ENCODE results near the gene MATCAP1. TPM values are rescaled to one million over a fixed set of nuclear protein-coding genes. Genes with fewer than 3 reads are reported as not detected.

MATCAP1 gene
- total and polyA plus RNA-seq, 7 experiments from 2014 or later: 0.48 to 88.1 (median 4.9) TPM

DNA sequence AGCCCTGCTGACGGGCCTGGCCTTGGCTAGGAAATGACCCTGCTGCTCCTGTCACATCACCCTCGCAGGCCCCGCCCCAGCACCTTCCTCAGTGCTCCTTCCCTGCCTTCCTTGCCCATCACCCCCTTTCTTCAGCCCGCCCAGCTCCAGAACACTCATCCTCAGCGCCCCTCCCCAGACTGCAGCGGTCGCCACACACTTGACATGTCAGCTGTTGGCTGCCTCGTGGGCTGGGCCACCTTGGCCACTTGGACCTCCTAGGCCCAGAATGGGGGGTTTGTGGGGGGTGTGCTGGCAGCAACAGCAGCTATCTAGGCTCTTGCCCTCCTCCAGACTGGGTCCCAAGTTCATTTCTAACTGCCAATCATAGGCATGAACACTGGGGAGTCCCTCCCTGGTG is 25.8 kb upstream of the MATCAP1 start:
- ChIA-PET POLR2A (interaction anchor here (0.6 to 2.0 kb wide), 4 partner anchors 12 to 183 kb away, joined by 3 to 5 read pairs (median 4); no protein-coding TSS in a partner anchor), CTCF (no interaction called here)
- ATAC-seq: no peak
- DNase-seq: no peak
- no peak overlapping the region for H3K4me3 Mint-ChIP-seq
- no peaks in the 10 kb centered on the region for H3K27me3 Mint-ChIP-seq
- no peak overlapping the region for H3K27ac ChIP-seq (ENCODE audit: low read depth, low read length)
- H3K4me1 Mint-ChIP-seq: peaks cover 0 to 5% (median 0%) of the 10 kb centered on the region in 7 donors
- peaks cover 0 to 3% (median 0%) of the 10 kb centered on the region in 3 experiments for H3K36me3 ChIP-seq (ENCODE audit: control insufficient read depth in 2 of 3, insufficient read depth in 3 of 3, low read length in 3 of 3)
- intact Hi-C loops (cut with micrococcal nuclease): no loop called here
- no peaks in the 10 kb centered on the region for H3K27me3 ChIP-seq (ENCODE audit: control insufficient read depth in 2 of 2, insufficient read depth in 2 of 2, low read length in 2 of 2)
- no peaks in the 10 kb centered on the region for H3K9me3 ChIP-seq (ENCODE audit: control insufficient read depth in 2 of 3, low read length in 3 of 3)
- H3K4me3 ChIP-seq (ENCODE audit: low read length): no peak overlapping the region
- peaks cover 0 to 1% (median 0%) of the 10 kb centered on the region in 11 donors for H3K9me3 Mint-ChIP-seq
- peak overlapping the region in 1 of 9 donors; percentile 48 for H3K27ac Mint-ChIP-seq
- no peaks in the 10 kb centered on the region for H3K4me1 ChIP-seq (ENCODE audit: control insufficient read depth in 2 of 2, insufficient read depth in 2 of 2, low read length in 2 of 2)
- H3K36me3 Mint-ChIP-seq: peaks cover 0 to 4% (median 0%) of the 10 kb centered on the region in 5 donors

DNA sequence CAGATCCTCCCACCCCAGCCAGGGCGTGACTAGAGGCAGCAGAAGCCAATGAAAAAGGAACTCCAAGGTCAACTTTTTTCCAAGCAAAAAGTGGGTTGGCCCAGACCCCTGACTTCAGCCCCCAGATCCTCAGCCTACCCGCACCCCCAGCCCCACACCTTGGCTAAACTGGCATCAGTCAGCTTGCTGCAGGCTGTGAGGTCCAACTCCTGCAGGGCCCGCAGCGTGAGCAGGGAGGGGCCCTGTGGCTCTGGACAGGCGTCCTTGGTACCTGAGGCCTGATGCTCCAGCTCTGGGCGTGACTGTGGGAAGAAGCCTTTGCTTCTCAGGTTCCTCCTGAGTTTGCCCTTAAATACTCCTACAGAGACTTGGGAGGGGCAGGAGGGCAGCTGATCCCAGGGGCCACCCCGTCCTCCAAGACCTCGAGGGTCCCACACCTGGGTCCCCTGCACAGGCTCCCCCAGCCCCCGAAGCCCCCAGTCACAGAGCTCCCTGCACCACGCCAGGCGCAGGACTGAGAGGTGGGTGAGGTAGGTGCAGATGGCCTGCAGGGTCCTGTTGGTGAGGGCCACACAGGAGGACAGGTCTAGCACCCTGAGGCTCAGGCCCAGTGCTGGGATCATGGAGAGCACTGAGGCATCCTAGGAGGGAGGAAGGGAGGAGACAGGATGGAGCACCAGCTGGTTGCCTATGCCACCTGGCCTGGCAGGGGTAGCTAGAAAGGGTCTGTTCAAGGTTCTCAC is 24.6 kb upstream of the MATCAP1 start:
- H3K36me3 Mint-ChIP-seq: peaks cover 0 to 4% (median 0%) of the 10 kb centered on the region in 5 donors
- H3K4me3 ChIP-seq (ENCODE audit: low read length): no peak overlapping the region
- no peak overlapping the region for H3K27ac ChIP-seq (ENCODE audit: low read depth, low read length)
- ChIA-PET POLR2A (interaction anchor here (0.8 to 2.0 kb wide), 5 partner anchors 10 to 214 kb away, joined by 3 to 5 read pairs (median 4); partner anchors contain the start of gene TMEM208), CTCF (interaction anchor here (0.5 kb wide), 1 partner anchor 94 kb away, joined by 3 read pairs; no protein-coding TSS in a partner anchor)
- H3K4me3 Mint-ChIP-seq: no peak overlapping the region
- H3K4me1 ChIP-seq (ENCODE audit: control insufficient read depth in 2 of 2, insufficient read depth in 2 of 2, low read length in 2 of 2): no peaks in the 10 kb centered on the region
- intact Hi-C loops (cut with micrococcal nuclease): no loop called here
- peak overlapping the region in 2 of 9 donors; percentile 31 to 52 for H3K27ac Mint-ChIP-seq
- no peaks in the 10 kb centered on the region for H3K27me3 Mint-ChIP-seq
- DNase-seq (no peak), ATAC-seq (no peak)
- H3K9me3 ChIP-seq (ENCODE audit: control insufficient read depth in 2 of 3, low read length in 3 of 3): no peaks in the 10 kb centered on the region
- peaks cover 0 to 15% (median 0%) of the 10 kb centered on the region in 3 experiments for H3K36me3 ChIP-seq (ENCODE audit: control insufficient read depth in 2 of 3, insufficient read depth in 3 of 3, low read length in 3 of 3)
- peaks cover 0 to 5% (median 0%) of the 10 kb centered on the region in 7 donors for H3K4me1 Mint-ChIP-seq
- H3K9me3 Mint-ChIP-seq: peaks cover 0 to 1% (median 0%) of the 10 kb centered on the region in 11 donors
- H3K27me3 ChIP-seq (ENCODE audit: control insufficient read depth in 2 of 2, insufficient read depth in 2 of 2, low read length in 2 of 2): no peaks in the 10 kb centered on the region

DNA sequence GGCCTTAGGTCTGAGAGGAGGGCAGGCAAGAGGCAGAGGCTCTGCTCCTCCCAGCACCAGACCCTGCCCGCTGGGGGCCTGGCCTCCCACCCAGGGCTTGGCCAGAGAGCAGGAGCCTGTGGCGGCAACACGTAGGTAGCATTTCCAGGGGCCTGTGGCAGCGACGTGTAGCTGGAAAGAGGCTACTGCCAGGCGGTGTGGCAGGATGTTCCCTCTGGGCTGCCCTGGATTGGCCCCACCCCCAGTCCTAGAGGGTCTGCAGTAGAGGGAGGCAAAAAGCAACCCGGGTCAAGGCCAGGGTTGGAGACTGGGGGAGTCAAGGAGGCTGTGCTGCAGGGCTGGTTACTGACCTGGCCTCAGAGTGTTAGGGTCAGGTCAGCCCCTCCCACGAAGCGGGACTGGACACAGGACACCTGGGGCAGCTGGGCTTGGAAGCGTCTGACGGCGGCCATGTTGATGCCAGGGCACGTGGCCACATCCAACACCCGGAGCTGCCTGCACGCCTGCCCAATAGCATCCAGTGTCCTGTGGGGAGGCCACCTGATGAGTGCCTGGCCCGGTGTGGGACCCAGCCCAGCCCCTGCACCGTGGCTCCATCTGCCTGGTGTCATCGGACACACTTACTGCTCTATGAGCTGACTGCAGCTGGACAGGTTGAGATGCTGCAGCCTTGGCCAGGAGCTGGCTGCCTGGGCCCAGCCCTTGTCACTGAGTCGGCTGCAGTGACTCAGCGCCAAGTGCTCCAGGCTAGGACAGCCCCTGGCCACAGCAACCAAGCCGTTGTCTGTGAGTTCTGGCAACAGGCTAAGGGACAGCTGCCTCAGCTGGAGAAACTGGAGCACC is 23.7 kb upstream of the MATCAP1 start:
- Histone ChIP-seq H3K4me3 (ENCODE audit: low read length) (no peak overlapping the region), H3K27me3 (ENCODE audit: control insufficient read depth in 2 of 2, insufficient read depth in 2 of 2, low read length in 2 of 2) (no peaks in the 10 kb centered on the region), H3K4me1 (ENCODE audit: control insufficient read depth in 2 of 2, insufficient read depth in 2 of 2, low read length in 2 of 2) (no peaks in the 10 kb centered on the region), H3K36me3 (ENCODE audit: control insufficient read depth in 2 of 3, insufficient read depth in 3 of 3, low read length in 3 of 3) (peaks cover 0 to 24% (median 0%) of the 10 kb centered on the region in 3 experiments), H3K9me3 (ENCODE audit: control insufficient read depth in 2 of 3, low read length in 3 of 3) (no peaks in the 10 kb centered on the region), H3K27ac (ENCODE audit: low read depth, low read length) (no peak overlapping the region)
- POLR2A ChIA-PET: interaction anchor here (0.8 to 1.5 kb wide), 2 partner anchors 19 to 213 kb away, joined by 3 to 4 read pairs; partner anchors contain the start of gene TMEM208
- ATAC-seq (no peak), DNase-seq (no peak)
- CTCF ChIA-PET: interaction anchor here (0.6 kb wide), 2 partner anchors 39 to 521 kb away, joined by 3 to 4 read pairs; no protein-coding TSS in a partner anchor
- no peak overlapping the region for H3K4me3 Mint-ChIP-seq
- H3K9me3 Mint-ChIP-seq: peaks cover 0 to 1% (median 0%) of the 10 kb centered on the region in 11 donors
- intact Hi-C loops (cut with micrococcal nuclease): no loop called here
- H3K27me3 Mint-ChIP-seq: no peaks in the 10 kb centered on the region
- H3K27ac Mint-ChIP-seq: no peak overlapping the region
- peaks cover 0 to 3% (median 0%) of the 10 kb centered on the region in 7 donors for H3K4me1 Mint-ChIP-seq
- H3K36me3 Mint-ChIP-seq: peaks cover 0 to 4% (median 0%) of the 10 kb centered on the region in 5 donors

DNA sequence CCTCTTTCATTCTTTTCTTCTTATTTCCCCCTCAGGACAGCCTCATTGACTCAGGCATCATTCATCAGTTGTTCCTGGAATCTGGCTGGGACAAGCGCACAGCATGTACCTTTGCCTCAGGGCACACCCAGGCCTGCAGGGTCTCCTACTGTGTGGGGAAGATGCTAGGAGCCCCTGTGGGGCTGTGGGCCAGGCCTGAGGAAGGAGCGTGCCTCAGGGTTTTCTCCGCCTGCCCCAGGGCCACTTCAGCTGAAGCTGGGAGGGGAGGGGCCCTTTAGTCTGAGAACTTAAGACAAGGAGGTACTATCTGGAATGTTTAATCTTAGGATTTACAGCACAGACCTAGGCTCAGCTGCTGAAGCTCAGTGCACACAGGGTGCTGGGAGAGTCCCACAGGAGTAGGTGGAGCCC is 23.1 kb upstream of the MATCAP1 start:
- Mint-ChIP-seq H3K36me3 (peaks cover 0 to 3% (median 0%) of the 10 kb centered on the region in 5 donors), H3K9me3 (peaks cover 0 to 1% (median 0%) of the 10 kb centered on the region in 11 donors), H3K4me1 (peaks cover 0 to 3% (median 0%) of the 10 kb centered on the region in 7 donors), H3K27ac (peak overlapping the region in 1 of 9 donors; percentile 10), H3K27me3 (no peaks in the 10 kb centered on the region), H3K4me3 (no peak overlapping the region)
- H3K4me3 ChIP-seq (ENCODE audit: low read length): no peak overlapping the region
- ChIA-PET CTCF (interaction anchor here (0.6 kb wide), 1 partner anchor 521 kb away, joined by 3 read pairs; no protein-coding TSS in a partner anchor), POLR2A (no interaction called here)
- H3K9me3 ChIP-seq (ENCODE audit: control insufficient read depth in 2 of 3, low read length in 3 of 3): no peaks in the 10 kb centered on the region
- H3K36me3 ChIP-seq (ENCODE audit: control insufficient read depth in 2 of 3, insufficient read depth in 3 of 3, low read length in 3 of 3): peaks cover 0 to 30% (median 0%) of the 10 kb centered on the region in 3 experiments
- intact Hi-C loops (cut with micrococcal nuclease): no loop called here
- H3K4me1 ChIP-seq (ENCODE audit: control insufficient read depth in 2 of 2, insufficient read depth in 2 of 2, low read length in 2 of 2): no peaks in the 10 kb centered on the region
- DNase-seq (no peak), ATAC-seq (no peak)
- no peaks in the 10 kb centered on the region for H3K27me3 ChIP-seq (ENCODE audit: control insufficient read depth in 2 of 2, insufficient read depth in 2 of 2, low read length in 2 of 2)
- H3K27ac ChIP-seq (ENCODE audit: low read depth, low read length): no peak overlapping the region

DNA sequence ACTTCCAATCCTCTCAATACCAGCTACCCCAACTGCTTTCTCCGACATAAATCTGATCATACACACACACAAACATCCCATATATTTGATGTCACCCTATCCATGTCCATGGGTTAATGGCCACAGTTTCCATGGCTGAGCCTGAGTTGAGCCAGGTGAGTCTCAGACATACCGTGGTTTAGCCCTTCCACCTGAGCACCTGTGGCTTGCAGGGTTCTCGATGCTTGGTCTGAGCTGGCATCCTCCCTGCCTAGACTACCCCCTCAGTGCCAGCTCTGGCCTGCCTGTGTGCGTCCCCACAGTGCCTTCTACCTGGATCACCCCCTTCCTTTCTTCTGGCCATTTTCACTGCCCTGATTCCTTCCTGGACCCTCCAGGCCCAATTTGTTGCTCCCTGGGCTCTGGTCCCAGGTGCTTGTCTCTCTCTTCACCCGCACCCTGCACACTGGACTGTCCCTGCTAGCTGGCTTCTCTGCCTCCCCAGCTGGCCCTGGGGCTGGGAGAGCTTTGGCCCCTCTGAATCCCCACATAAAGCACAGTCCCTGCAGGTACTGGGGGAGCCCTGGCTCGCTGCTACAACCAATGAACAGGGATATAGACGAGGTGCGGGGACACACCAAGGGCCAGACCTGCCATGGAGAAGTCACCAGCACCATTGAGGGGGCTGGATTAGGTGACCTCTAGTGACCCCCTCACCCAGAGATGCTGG is 22.5 kb upstream of the MATCAP1 start:
- ChIA-PET CTCF (no interaction called here), POLR2A (no interaction called here)
- Histone ChIP-seq H3K36me3 (ENCODE audit: control insufficient read depth in 2 of 3, insufficient read depth in 3 of 3, low read length in 3 of 3) (peaks cover 0 to 35% (median 3%) of the 10 kb centered on the region in 3 experiments), H3K27me3 (ENCODE audit: control insufficient read depth in 2 of 2, insufficient read depth in 2 of 2, low read length in 2 of 2) (no peaks in the 10 kb centered on the region), H3K4me1 (ENCODE audit: control insufficient read depth in 2 of 2, insufficient read depth in 2 of 2, low read length in 2 of 2) (no peaks in the 10 kb centered on the region), H3K4me3 (ENCODE audit: low read length) (no peak overlapping the region), H3K27ac (ENCODE audit: low read depth, low read length) (no peak overlapping the region), H3K9me3 (ENCODE audit: control insufficient read depth in 2 of 3, low read length in 3 of 3) (no peaks in the 10 kb centered on the region)
- Mint-ChIP-seq H3K36me3 (no peaks in the 10 kb centered on the region), H3K27ac (peak overlapping the region in 3 of 9 donors; percentile 10 to 40 (median 34)), H3K9me3 (peaks cover 0 to 1% (median 0%) of the 10 kb centered on the region in 11 donors), H3K4me3 (no peak overlapping the region), H3K4me1 (peaks cover 0 to 3% (median 0%) of the 10 kb centered on the region in 7 donors), H3K27me3 (no peaks in the 10 kb centered on the region)
- intact Hi-C loops (cut with micrococcal nuclease): no loop called here
- no peak for DNase-seq
- ATAC-seq: no peak

DNA sequence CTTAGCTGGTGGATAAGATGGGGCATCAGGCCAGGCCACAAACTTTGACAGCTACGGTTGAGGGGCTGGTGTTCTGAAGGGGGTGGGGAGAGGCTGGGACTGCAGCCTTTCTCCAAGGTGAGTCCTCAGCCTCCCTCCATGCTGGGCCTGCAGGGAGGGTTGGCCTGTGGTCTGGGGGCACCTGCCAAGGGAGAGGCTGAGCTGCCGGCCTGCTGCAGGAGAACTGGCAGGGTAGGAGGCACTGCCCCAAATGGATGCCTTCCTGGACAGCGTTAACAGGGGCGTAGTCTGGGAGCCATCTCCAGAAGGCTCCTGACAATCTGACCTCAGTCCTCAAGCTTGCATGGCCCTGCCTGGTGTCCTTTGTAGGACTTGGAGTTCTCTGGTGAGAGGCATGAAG is 20.3 kb upstream of the MATCAP1 start:
- POLR2A ChIA-PET: interaction anchor here (1.5 kb wide), 1 partner anchor 10 kb away, joined by 3 read pairs; no protein-coding TSS in a partner anchor
- no peak for DNase-seq

More for the DNA sequence above, 20.3 kb upstream of the MATCAP1 start:
- Mint-ChIP-seq H3K36me3 (peaks cover 0 to 3% (median 0%) of the 10 kb centered on the region in 5 donors), H3K27me3 (no peaks in the 10 kb centered on the region), H3K4me3 (no peak overlapping the region), H3K9me3 (peaks cover 0 to 1% (median 0%) of the 10 kb centered on the region in 11 donors), H3K27ac (no peak overlapping the region), H3K4me1 (peaks cover 0 to 5% (median 0%) of the 10 kb centered on the region in 7 donors)
- peaks cover 0 to 45% (median 3%) of the 10 kb centered on the region in 3 experiments for H3K36me3 ChIP-seq (ENCODE audit: control insufficient read depth in 2 of 3, insufficient read depth in 3 of 3, low read length in 3 of 3)
- intact Hi-C loops (cut with micrococcal nuclease): no loop called here
- no peaks in the 10 kb centered on the region for H3K9me3 ChIP-seq (ENCODE audit: control insufficient read depth in 2 of 3, low read length in 3 of 3)
- CTCF ChIA-PET: no interaction called here
- ATAC-seq: no peak
- no peaks in the 10 kb centered on the region for H3K27me3 ChIP-seq (ENCODE audit: control insufficient read depth in 2 of 2, insufficient read depth in 2 of 2, low read length in 2 of 2)
- H3K27ac ChIP-seq (ENCODE audit: low read depth, low read length): no peak overlapping the region
- no peaks in the 10 kb centered on the region for H3K4me1 ChIP-seq (ENCODE audit: control insufficient read depth in 2 of 2, insufficient read depth in 2 of 2, low read length in 2 of 2)
- no peak overlapping the region for H3K4me3 ChIP-seq (ENCODE audit: low read length)

All from naive thymus-derived CD4-positive, alpha-beta T cell (primary cell).